ENCODE data around the gene SMAD5.

Gene SMAD5

GRCh38 chr5:136094913-136095641 is 37.6 kb upstream of the SMAD5 start:
- TF ChIP-seq CTCF (IDR thresholded peaks at IDR 0.05), result no peak

- no peak for TF ChIP-seq CTCF (IDR thresholded peaks at IDR 0.05)
Measured at GRCh38 chr5:136098176-136098575, 34.5 kb upstream of the SMAD5 start.

GRCh38 chr5:136099870-136100269 is 32.8 kb upstream of the SMAD5 start:
- TF ChIP-seq CTCF (IDR thresholded peaks at IDR 0.05), result no peak

- TF ChIP-seq CTCF (IDR thresholded peaks at IDR 0.05), result no peak
Measured at GRCh38 chr5:136101884-136102283, 30.8 kb upstream of the SMAD5 start.

- no peak for TF ChIP-seq CTCF (IDR thresholded peaks at IDR 0.05)
Measured at GRCh38 chr5:136103118-136103517, 29.5 kb upstream of the SMAD5 start.

GRCh38 chr5:136104306-136104965 is 28.2 kb upstream of the SMAD5 start:
- no peak for TF ChIP-seq CTCF (IDR thresholded peaks at IDR 0.05)

- no peak for TF ChIP-seq CTCF (IDR thresholded peaks at IDR 0.05)
Measured at GRCh38 chr5:136106351-136107031, 26.2 kb upstream of the SMAD5 start.

Data from LNCAP (cell line).